ENCODE data around the gene TMEM178A.
"Not testable (repeated sequence)": the region's sequence is repeated elsewhere in the genome, so short reads cannot be mapped to it uniquely, and the experiment has no call there.

Gene TMEM178A

GRCh38 chr2:39665811-39666490, at the start of gene TMEM178A:
TMEM178A (plus strand) TSS chr2:39665917; CDS start chr2:39665975, 58 bp downstream.
- peak; percentile 52 for DNase-seq (ENCODE audit: low spot score)

GRCh38 chr2:39618236-39618635, 47.5 kb upstream of the TMEM178A start:
- no peak for DNase-seq (ENCODE audit: low spot score)

GRCh38 chr2:39618736-39619135, 47.0 kb upstream of the TMEM178A start:
- no peak for DNase-seq (ENCODE audit: low spot score)

GRCh38 chr2:39620067-39620466, 45.6 kb upstream of the TMEM178A start:
- no peak for DNase-seq (ENCODE audit: low spot score)

GRCh38 chr2:39621596-39621995, 44.1 kb upstream of the TMEM178A start:
- no peak for DNase-seq (ENCODE audit: low spot score)

GRCh38 chr2:39622860-39623259, 42.9 kb upstream of the TMEM178A start:
- no peak for DNase-seq (ENCODE audit: low spot score)

GRCh38 chr2:39623917-39624316, 41.8 kb upstream of the TMEM178A start:
- no peak for DNase-seq (ENCODE audit: low spot score)

GRCh38 chr2:39625193-39625926, 40.4 kb upstream of the TMEM178A start:
- no peak for DNase-seq (ENCODE audit: low spot score)

GRCh38 chr2:39625927-39626270, 39.8 kb upstream of the TMEM178A start:
- no peak for DNase-seq (ENCODE audit: low spot score)

- not testable (repeated sequence) for DNase-seq (ENCODE audit: low spot score)
Measured at GRCh38 chr2:39628346-39628745, 37.4 kb upstream of the TMEM178A start.

- no peak for DNase-seq (ENCODE audit: low spot score)
Measured at GRCh38 chr2:39629646-39630045, 36.1 kb upstream of the TMEM178A start.

GRCh38 chr2:39631256-39631655, 34.5 kb upstream of the TMEM178A start:
- DNase-seq (ENCODE audit: low spot score) = no peak

GRCh38 chr2:39631718-39632117, 34.0 kb upstream of the TMEM178A start:
- DNase-seq (ENCODE audit: low spot score) = no peak

GRCh38 chr2:39632876-39633275, 32.8 kb upstream of the TMEM178A start:
- no peak for DNase-seq (ENCODE audit: low spot score)

GRCh38 chr2:39636306-39636705, 29.4 kb upstream of the TMEM178A start:
- DNase-seq (ENCODE audit: low spot score) = no peak

GRCh38 chr2:39638581-39638980, 27.1 kb upstream of the TMEM178A start:
- no peak for DNase-seq (ENCODE audit: low spot score)

GRCh38 chr2:39640107-39640506, 25.6 kb upstream of the TMEM178A start:
- DNase-seq (ENCODE audit: low spot score) = no peak

GRCh38 chr2:39640681-39641080, 25.0 kb upstream of the TMEM178A start:
- DNase-seq (ENCODE audit: low spot score) = no peak

- no peak for DNase-seq (ENCODE audit: low spot score)
Measured at GRCh38 chr2:39641635-39642034, 24.1 kb upstream of the TMEM178A start.

GRCh38 chr2:39642051-39642718, 23.5 kb upstream of the TMEM178A start:
- DNase-seq (ENCODE audit: low spot score) = no peak

GRCh38 chr2:39645826-39646225, 19.9 kb upstream of the TMEM178A start:
- no peak for DNase-seq (ENCODE audit: low spot score)

GRCh38 chr2:39646267-39646666, 19.4 kb upstream of the TMEM178A start:
- no peak for DNase-seq (ENCODE audit: low spot score)

- DNase-seq (ENCODE audit: low spot score) = no peak
Measured at GRCh38 chr2:39647104-39647765, 18.5 kb upstream of the TMEM178A start.

Measured in germinal center (tissue), 1 donor.